NCI-H187 (cell line): ENCODE measurements around the gene DAAM1.
A peak's percentile ranks its signal among the peaks of the same experiment; 100 is the strongest.

Experiments used
- DNase-seq, 2 experiments: peaks; one replicate each; lab custom pipeline; 2025; lab: John Stamatoyannopoulos, UW

Gene DAAM1

DNA sequence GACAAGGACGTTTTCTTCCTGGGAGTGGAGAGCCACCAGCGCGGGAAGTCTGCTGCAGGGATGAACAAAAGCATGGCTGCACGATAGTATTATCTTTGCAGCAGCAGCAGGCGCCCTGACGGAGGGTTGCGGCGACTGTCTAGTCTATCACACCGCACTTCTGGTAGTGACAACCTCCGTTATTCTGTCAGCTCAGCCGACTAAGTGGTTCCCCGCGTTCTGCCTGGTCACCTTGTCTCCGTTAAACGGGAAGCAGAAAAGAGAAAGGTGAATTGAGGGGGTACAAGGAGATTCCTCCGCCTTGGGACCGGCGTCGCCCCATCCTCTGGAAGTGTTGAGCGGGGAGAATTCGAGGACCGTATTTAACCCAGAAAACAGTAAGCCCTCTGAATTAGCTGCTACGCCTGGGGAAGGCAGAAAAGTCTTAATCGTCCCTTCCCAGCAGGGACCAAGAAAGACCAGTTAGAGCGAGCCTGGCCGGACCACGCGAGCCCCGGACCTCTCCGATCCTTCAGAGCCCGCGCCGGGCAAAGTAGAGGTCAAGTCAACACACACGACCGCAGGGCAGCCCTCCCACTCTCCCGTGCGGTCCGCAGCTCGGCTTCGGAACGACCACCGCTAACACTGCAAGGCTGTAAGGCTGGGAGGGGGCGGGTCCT lies 536 bp upstream of the DAAM1 start:
- peak; percentile 11 to 89 for DNase-seq

- DNase-seq, result no peak
Observed at GRCh38 chr14:59189091-59189785, 771 bp downstream of the DAAM1 start.

- DNase-seq, result peak; percentile 64 to 92
Observed at GRCh38 chr14:59189786-59190368, 1.4 kb downstream of the DAAM1 start.

- peak in 1 of 2 experiments; percentile 3 for DNase-seq
Observed at GRCh38 chr14:59190372-59190771, 1.9 kb downstream of the DAAM1 start.

DNA sequence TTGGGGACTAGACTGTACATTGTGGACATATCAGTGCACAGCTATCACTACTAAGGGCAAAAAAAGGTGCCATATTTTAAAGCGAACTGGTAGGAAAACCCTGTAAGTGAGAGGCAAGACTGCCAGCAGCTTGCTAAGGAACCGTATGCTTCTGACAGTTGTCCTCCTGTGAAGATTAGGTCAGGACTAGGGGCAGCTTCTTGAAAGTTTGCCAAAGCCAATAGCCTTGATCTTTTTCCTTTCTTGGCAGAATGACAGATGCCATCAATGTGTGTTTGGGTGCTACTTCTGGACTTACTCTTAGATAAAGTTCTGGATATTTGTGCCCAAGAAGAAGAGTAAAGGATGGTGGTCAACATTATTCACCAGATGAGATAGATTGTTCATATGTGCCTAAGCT lies 7.4 kb downstream of the DAAM1 start:
- DNase-seq, result no peak

- DNase-seq, result no peak
Observed at GRCh38 chr14:59197695-59198262, 9.3 kb downstream of the DAAM1 start.

- no peak for DNase-seq
Observed at GRCh38 chr14:59199205-59199604, 10.7 kb downstream of the DAAM1 start.

DNA sequence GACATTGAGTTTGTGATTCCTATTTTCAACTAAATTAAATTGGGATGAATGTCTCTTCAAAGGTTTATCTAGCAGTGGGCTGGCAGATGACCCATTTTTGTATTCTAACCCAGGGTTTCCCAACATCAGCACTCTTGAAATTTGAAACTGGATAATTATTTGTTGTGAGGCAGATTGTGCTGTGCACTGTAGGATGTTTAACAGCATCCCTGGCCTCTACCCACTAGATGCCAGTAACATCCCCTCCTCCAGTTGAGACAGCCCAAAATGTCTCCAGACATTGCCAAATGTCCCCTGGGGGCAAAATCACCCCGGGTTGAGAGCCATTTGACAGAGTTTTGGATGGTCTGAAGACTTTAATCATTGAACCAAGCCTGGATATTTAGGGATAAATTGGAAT lies 11.1 kb downstream of the DAAM1 start:
- no peak for DNase-seq

DNA sequence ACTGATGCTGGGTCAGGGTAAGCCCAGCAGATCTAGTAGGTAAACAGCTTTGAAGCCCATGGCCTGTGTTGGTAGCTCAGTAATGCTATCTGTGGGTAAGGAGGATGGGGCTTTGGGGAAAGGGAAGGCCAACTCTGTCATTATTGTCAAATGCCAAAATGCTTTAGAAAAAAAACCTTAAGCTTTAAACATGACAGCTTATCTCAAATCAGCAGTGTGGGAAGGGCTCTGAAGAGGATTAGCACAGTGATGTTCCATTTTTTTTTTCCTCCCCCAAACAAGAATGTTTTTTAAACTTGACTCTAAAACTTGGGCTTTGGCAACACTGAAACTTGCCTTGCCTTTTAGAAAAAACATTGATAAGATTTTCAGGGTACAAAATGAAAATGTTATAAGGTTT lies 11.7 kb downstream of the DAAM1 start:
- no peak for DNase-seq

DNA sequence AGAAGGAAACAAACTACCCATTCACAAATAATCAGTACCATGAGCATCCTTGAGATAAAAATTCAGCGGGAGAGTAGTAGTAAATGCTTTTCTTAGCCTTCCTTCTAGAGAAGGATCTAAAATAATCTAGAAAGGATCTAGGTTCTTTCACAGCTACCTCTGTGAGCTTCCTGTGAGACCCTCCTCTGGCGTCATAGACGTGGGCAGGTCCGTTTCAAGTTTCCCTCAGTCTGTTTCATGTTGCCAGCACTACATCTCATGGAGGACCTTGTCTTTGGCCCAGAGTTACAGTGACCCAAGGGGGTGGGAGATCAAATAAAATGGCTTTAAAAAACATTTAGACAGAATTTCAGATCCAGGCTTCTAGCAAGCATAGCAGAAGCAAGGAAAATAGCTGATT lies 13.6 kb downstream of the DAAM1 start:
- no peak for DNase-seq

DNA sequence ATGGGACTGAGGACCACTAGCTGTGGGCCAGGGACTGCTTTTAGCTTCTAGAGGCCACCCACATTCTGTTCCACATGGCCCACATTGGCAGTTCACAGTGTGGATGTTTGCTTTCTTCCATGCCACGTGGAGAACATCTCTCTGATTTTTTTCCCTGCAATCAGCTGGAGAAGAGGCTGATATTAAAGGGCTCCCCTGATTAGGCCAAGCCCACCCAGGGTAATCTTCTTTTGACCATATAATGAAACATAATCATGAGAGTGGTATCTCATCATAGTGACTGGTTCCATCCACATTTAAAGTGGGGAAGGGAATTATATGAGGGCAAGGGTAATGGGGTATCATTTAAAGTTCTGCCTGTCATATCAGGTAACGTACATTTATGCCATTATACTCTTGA lies 15.8 kb downstream of the DAAM1 start:
- DNase-seq, result no peak

DNA sequence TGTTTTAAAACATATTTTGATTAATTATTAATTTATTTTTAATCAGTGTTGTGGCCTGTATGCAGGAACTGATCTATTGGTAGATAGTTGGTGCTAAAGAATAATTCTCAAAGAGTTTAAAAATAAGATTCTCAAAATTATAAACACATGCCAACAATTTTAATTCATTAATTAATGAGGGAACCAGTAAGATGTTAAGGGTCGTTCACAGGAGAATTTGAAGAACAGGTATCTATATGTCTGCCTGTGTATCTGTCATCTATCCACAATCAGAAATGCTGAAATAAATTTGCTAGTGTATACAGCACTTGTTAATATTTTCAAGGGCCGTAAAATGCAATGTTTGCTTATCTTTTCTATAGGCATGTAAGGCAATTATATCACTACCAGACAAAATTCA lies 18.4 kb downstream of the DAAM1 start:
- DNase-seq, result no peak

DNA sequence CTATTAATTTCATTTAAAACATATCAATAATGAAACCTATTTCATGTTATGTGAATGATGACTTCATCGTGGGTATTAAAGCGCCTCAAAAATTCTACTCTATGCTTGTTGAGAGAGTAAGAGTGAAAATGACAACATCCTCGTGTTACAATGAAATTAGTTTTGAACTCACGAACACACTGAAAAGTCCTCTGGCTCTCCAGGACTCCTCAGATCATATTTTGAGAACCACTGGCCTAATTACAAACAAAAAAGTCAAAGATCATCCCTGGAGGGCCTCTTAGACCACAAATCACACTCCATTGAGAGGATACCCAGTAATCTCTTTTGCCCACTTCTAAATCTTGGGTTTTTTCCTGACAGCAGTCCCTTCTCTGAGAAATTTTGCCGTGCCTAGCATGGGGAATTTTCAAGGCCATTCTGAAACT lies 19.1 kb downstream of the DAAM1 start:
- DNase-seq, result no peak

- no peak for DNase-seq
Observed at GRCh38 chr14:59208224-59208814, 19.9 kb downstream of the DAAM1 start.

GRCh38 chr14:59208954-59209353 lies 20.5 kb downstream of the DAAM1 start:
- DNase-seq, result no peak

GRCh38 chr14:59210621-59211020 lies 22.2 kb downstream of the DAAM1 start:
- DNase-seq, result no peak

DNA sequence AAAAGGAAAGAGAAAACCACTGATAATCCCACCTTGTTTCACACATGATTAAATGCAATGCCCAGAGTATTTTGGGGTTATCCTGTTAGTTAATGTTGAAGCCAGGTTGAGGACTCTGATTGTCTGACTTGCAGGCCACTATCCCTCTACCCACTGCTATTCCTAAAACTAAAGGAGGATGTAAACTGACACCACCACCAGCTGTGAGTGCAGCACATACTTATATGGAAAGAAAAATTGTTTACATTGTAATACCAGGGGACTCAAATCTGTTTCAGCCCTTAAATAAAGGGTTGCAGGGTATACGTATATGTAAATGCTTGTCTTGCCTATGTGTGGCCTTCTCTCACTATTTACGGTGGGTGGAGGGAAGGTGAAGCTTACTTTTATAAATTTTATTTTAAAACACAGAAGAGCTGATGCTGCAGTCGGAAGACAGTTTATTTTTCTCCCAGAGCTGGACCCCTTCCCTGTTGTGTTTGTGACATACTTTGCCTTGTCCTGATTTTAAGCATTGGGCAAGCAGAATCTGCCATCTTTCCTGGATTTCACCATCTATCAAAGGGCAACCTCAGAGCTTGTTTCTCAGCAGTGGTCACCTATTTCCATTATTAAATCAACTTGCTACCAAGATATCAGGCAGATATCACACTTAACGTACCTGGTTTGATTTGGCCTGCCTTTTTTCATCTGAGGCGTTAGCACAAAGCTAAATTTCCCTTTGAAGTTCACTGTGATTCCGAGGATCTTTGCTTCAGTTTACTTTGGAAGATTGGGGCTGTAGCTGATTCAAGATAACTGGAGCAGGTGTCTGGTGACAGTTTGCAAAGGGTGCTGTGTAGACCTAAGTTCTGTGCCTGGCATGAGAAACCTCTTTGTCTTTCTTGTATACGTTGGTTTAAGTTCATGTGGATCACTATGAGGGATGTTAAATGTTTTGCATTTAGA lies 25.2 kb downstream of the DAAM1 start:
- DNase-seq, result peak; percentile 28 to 54

DNA sequence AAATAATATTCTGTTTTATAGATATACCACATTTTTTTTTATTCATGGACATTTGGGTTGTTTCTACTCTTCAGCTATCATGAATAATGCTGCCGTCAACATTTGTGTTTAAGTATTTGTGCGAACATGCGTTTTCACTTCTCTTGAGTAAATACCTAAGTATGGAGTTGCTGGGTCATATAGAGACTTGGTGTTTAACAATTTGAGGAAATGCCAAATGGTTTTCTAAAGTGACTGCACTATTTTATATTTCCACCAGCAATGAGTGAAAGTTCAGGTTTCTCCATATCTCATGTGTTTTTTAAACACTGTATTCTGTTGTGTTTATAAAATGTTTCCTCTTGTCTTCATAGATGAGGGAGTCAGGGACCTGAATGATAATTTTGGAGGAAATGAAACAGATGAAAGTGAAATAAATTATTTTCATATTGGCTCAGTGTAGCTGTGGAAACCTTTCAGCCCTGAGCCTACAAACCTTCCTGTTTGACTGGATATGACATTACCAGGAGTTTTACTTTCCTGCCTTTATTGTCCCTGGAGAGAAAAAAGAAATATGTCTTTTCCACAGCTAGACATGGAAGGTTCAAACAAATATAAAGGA lies 26.3 kb downstream of the DAAM1 start:
- no peak for DNase-seq

GRCh38 chr14:59215322-59215721 lies 26.9 kb downstream of the DAAM1 start:
- no peak for DNase-seq

- no peak for DNase-seq
Observed at GRCh38 chr14:59215757-59216156, 27.3 kb downstream of the DAAM1 start.

GRCh38 chr14:59217011-59217410 lies 28.5 kb downstream of the DAAM1 start:
- no peak for DNase-seq
